Fibroblast of pulmonary artery (primary cell): Measurements from ENCODE around the gene SERINC2.

Experiments
- DNase-seq: peaks from one replicate; pipeline ENCODE4 v3.0.0-alpha.2; 2010; ENCODE audit warnings: low read depth
- H3K4me3 ChIP-seq: replicated peaks from 2 replicates; pipeline ENCODE4 v1.5.1; 2011; ENCODE audit warnings: low read depth, mild to moderate bottlenecking, control low read depth, low read length, moderate library complexity
- CTCF ChIP-seq: IDR thresholded peaks from 2 replicates; pipeline ENCODE4 v1.5.1; 2011; ENCODE audit warnings: mild to moderate bottlenecking, control low read depth, low read length, inconsistent platforms; ENCODE audit errors: missing control alignments

SERINC2 gene

GRCh38 chr1:31421371-31422040 is 8.5 kb downstream of the SERINC2 start:
- peak; percentile 34 for DNase-seq
- no peak overlapping the region for H3K4me3 ChIP-seq
- peak; percentile 53 for TF ChIP-seq CTCF

GRCh38 chr1:31422505-31423319 is 9.7 kb downstream of the SERINC2 start:
- H3K4me3 ChIP-seq = no peak overlapping the region
- TF ChIP-seq CTCF = no peak
- peak; percentile 82 for DNase-seq

- no peak for DNase-seq
- no peak for TF ChIP-seq CTCF
- no peak overlapping the region for H3K4me3 ChIP-seq
Measured at GRCh38 chr1:31423418-31423947, 10.5 kb downstream of the SERINC2 start.

- H3K4me3 ChIP-seq = no peak overlapping the region
- TF ChIP-seq CTCF = no peak
- no peak for DNase-seq
Measured at GRCh38 chr1:31424568-31424967, 11.6 kb downstream of the SERINC2 start.

GRCh38 chr1:31425301-31426081 is 12.5 kb downstream of the SERINC2 start:
- no peak for TF ChIP-seq CTCF
- no peak overlapping the region for H3K4me3 ChIP-seq
- no peak for DNase-seq

GRCh38 chr1:31426249-31426922 is 13.4 kb downstream of the SERINC2 start:
- no peak for TF ChIP-seq CTCF
- no peak for DNase-seq
- H3K4me3 ChIP-seq = no peak overlapping the region
